ENCODE data around the gene MORN1.
A peak's percentile ranks its signal among the peaks of the same experiment; 100 is the strongest.
"Not testable (repeated sequence)": the region's sequence is repeated elsewhere in the genome, so short reads cannot be mapped to it uniquely, and the experiment has no call there.

The MORN1 gene

DNA sequence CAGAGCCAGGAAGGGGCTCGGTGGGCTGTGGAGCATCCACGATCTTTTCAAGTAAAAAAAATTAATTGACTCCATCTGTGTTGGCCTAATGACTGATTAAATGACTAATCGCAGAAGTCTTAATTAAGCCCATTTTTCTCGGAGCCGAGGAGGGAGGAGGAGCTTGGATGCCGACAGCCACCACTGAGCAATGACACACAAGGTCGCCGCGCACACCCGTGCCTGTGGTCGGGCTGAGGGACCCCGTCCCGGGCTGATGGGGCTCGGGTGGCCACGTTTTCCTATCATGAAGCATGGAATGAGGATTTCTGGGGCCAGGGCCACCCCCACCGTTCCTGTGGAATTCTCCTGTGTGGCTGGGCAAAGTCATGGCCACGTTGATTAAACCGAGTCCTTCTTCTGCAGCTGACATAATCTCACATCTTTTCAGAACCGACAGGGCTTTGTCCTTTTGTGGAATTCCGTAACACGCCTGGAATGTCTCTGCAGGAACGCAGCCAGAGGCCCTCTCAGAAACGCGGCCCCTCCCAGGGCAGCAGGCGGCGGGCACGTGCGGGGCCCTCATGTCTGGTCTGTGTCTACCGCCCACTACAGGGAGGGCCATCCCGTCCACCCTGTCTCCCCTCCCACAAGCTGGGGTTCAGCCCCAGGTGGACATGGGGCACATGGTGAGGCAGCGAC lies 60.7 kb downstream of the MORN1 start:
- Mint-ChIP-seq H3K4me3 (no peak overlapping the region), H3K27ac (no peak overlapping the region), H3K36me3 (ENCODE audit: low read depth) (no peaks in the 10 kb centered on the region), H3K27me3 (ENCODE audit: low read depth) (no peaks in the 10 kb centered on the region), H3K4me1 (ENCODE audit: low read depth) (no peaks in the 10 kb centered on the region), H3K9me3 (no peaks in the 10 kb centered on the region)

DNA sequence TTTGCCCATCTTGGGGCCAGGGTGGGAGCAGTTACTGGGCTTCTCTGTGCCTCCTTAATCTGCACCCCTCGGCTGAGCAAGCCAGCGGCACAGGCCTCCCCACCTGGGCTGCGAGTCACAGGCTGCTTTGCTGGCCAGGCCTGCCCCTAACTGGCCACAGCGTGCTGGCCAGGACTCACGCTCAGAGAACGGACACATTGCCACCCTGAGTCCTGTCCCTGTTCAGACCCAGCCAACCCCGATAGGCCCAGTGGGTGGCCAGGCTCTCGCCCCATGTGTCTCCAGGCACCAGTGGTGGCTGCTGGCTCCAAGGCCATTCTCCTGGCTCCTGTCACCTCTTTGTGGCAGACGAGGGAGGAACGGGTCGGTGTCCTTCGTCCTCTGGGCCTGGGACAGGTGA lies 61.3 kb downstream of the MORN1 start:
- H3K4me1 Mint-ChIP-seq (ENCODE audit: low read depth): no peaks in the 10 kb centered on the region
- peaks cover 1% of the 10 kb centered on the region for H3K36me3 Mint-ChIP-seq (ENCODE audit: low read depth)
- no peak overlapping the region for H3K27ac Mint-ChIP-seq
- no peaks in the 10 kb centered on the region for H3K27me3 Mint-ChIP-seq (ENCODE audit: low read depth)
- peaks cover 3% of the 10 kb centered on the region for H3K9me3 Mint-ChIP-seq
- no peak overlapping the region for H3K4me3 Mint-ChIP-seq

GRCh38 chr1:2328676-2329455 lies 62.5 kb downstream of the MORN1 start:
- H3K9me3 Mint-ChIP-seq: peaks cover 4% of the 10 kb centered on the region
- H3K27me3 Mint-ChIP-seq (ENCODE audit: low read depth): no peaks in the 10 kb centered on the region
- no peak overlapping the region for H3K27ac Mint-ChIP-seq
- peaks cover 2% of the 10 kb centered on the region for H3K36me3 Mint-ChIP-seq (ENCODE audit: low read depth)
- no peaks in the 10 kb centered on the region for H3K4me1 Mint-ChIP-seq (ENCODE audit: low read depth)
- no peak overlapping the region for H3K4me3 Mint-ChIP-seq

DNA sequence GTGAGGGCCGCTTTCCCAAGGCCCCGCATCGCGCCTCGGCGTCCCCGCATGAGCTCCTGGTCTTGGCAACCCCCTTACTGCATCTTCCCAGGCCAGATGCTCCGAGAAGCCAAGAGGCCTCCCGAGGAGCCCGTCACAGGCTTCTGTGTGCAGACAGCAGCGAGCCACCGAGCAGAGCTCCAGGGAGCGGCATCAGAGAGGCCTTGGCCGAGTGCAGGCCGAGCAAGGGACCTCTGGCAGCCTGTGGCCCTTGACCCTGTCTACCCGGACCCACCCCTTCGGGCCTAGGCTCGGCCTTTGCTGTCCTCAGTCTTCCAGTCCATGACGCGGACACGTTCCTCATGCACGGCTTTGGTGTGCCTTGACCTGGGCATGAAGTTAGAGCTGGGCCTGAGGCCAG lies 63.5 kb downstream of the MORN1 start:
- H3K4me3 Mint-ChIP-seq: no peak overlapping the region
- H3K4me1 Mint-ChIP-seq (ENCODE audit: low read depth): no peaks in the 10 kb centered on the region
- peaks cover 2% of the 10 kb centered on the region for H3K36me3 Mint-ChIP-seq (ENCODE audit: low read depth)
- peaks cover 4% of the 10 kb centered on the region for H3K9me3 Mint-ChIP-seq
- H3K27ac Mint-ChIP-seq: no peak overlapping the region
- H3K27me3 Mint-ChIP-seq (ENCODE audit: low read depth): no peaks in the 10 kb centered on the region

GRCh38 chr1:2327162-2327561 lies 64.2 kb downstream of the MORN1 start:
- H3K36me3 Mint-ChIP-seq (ENCODE audit: low read depth); H3K27ac Mint-ChIP-seq; H3K27me3 Mint-ChIP-seq (ENCODE audit: low read depth); H3K4me3 Mint-ChIP-seq; H3K9me3 Mint-ChIP-seq; H3K4me1 Mint-ChIP-seq (ENCODE audit: low read depth): not testable (repeated sequence)

DNA sequence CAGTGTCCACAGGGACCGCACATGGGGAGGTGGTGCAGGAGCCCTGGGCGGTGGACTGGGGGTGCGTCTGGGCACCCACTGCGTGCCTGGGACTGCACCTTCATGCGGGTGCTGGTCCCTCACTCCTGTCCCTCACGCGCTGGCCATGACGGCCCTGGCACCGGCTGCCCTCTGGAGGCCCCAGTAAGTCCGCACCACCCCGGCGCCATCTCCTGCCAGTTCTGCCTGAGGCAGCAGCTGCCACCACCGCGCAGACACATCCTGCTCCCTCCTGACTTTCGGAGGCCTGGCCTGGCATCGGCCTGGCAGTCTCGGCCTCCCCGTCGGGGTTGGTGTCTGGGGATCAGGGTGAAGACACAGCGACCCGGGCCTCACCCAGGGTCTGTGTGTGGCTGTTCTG lies 64.8 kb downstream of the MORN1 start:
- no peak overlapping the region for H3K4me3 Mint-ChIP-seq
- H3K36me3 Mint-ChIP-seq (ENCODE audit: low read depth): peaks cover 2% of the 10 kb centered on the region
- no peaks in the 10 kb centered on the region for H3K4me1 Mint-ChIP-seq (ENCODE audit: low read depth)
- H3K27ac Mint-ChIP-seq: no peak overlapping the region
- no peaks in the 10 kb centered on the region for H3K27me3 Mint-ChIP-seq (ENCODE audit: low read depth)
- peaks cover 4% of the 10 kb centered on the region for H3K9me3 Mint-ChIP-seq

DNA sequence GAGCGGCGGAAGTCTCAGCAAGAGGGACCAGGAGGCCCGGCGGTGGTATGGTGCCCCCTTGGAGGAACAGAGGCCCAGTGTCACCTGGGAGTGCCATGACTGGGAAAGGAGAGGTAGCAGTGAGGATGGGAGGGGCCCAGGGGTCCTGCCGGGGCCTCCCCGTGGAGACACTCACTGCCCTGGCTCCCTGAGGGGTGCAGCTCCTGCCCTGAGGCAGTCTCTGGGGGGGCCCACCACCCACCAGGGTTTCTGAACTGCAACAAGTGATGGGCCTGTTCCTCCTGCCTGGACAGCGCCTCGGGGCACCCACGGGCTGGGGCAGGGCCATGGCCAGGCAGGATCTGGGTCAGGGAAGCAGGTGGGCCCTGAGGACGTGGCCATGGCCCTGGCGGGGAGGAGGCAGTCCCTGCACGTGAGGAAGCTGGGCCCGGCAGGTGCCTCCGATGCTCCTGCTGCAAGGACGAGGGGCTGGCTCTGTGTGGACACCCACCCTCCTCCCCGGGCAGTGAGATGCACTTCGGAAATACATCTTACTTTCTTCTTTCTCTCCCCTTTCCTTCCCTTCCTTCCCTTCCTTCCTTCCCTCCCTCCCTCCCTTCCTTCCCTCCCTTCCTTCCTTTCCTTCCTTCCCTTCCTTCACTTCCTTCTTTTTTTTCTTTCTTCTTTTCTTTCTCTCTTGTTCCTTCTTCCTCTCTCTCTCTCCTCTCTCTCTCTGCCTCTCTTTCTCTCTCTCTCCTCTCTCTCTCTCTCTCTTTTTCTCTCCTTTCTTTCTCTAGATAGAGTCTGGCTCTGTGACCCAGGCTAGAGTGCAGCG lies 66.6 kb downstream of the MORN1 start:
- Mint-ChIP-seq H3K9me3 (peaks cover 4% of the 10 kb centered on the region), H3K4me1 (ENCODE audit: low read depth) (no peaks in the 10 kb centered on the region), H3K27ac (peak overlapping the region; percentile 49), H3K4me3 (no peak overlapping the region), H3K27me3 (ENCODE audit: low read depth) (no peaks in the 10 kb centered on the region), H3K36me3 (ENCODE audit: low read depth) (peaks cover 2% of the 10 kb centered on the region)

- H3K36me3 Mint-ChIP-seq (ENCODE audit: low read depth): peaks cover 2% of the 10 kb centered on the region
- H3K4me3 Mint-ChIP-seq: no peak overlapping the region
- H3K4me1 Mint-ChIP-seq (ENCODE audit: low read depth): no peaks in the 10 kb centered on the region
- H3K27me3 Mint-ChIP-seq (ENCODE audit: low read depth): no peaks in the 10 kb centered on the region
- no peak overlapping the region for H3K27ac Mint-ChIP-seq
- peaks cover 4% of the 10 kb centered on the region for H3K9me3 Mint-ChIP-seq
These were observed 67.8 kb downstream of the MORN1 start for GRCh38 chr1:2323451-2323974.

DNA sequence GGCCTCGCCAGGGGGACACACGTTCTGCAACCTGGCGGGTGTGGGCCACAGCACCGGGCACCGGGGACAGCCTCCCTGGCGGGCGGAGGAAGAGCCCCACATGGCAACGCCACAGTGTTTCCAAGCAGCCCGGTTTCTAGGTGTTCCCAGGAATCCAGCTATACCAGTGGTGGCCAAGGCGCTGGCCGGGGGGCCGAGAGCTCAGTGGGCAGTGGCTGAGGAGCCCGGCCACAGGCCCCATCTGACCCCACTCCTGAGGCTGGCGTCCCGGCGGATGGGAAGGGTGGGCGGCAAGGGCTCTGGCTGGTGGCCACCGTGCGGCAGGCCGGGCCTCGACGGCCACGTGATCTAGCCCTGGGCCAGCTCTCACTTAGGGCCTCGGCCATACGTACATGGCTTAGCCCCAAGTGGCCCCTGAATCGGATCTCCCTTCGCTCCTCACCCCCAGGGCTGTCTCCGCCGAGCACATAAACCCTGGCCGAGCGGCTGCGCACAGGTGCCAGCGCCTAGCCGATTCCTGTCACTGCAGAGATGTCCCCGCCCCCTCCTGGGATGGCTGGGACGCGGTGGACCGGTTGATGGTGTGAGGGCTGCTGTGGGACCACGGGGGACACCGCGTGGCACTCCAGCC lies 68.7 kb downstream of the MORN1 start:
- no peak overlapping the region for H3K27ac Mint-ChIP-seq
- no peaks in the 10 kb centered on the region for H3K4me1 Mint-ChIP-seq (ENCODE audit: low read depth)
- H3K9me3 Mint-ChIP-seq: peaks cover 4% of the 10 kb centered on the region
- H3K4me3 Mint-ChIP-seq: no peak overlapping the region
- no peaks in the 10 kb centered on the region for H3K27me3 Mint-ChIP-seq (ENCODE audit: low read depth)
- H3K36me3 Mint-ChIP-seq (ENCODE audit: low read depth): peaks cover 2% of the 10 kb centered on the region

DNA sequence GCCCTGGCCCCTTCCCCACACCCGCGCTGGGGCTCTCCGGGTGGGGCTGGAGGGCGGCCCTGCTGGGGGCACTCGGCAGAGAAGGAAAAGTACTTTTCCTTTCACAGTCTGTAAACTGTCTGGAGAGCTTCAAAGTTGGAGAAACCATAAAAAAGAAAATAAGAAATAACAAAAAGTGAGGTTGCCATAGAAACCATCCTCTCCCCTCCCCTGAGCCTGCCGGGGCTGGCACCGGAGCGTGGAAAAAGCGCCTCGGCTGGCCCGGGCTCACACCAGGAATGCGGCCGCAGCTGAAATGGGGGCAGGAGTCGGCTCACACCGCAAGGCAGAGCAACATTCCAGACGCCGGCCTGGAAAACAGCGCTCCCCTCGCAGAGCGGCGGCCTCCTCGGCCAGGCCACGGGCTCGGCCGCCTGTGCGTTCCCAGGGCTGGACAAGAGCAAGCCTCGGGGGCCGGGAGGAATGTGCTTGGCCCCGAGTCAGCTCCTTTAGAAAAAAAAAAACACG lies 69.2 kb downstream of the MORN1 start:
- Mint-ChIP-seq H3K4me1 (ENCODE audit: low read depth) (no peaks in the 10 kb centered on the region), H3K9me3 (peaks cover 4% of the 10 kb centered on the region), H3K36me3 (ENCODE audit: low read depth) (peaks cover 2% of the 10 kb centered on the region), H3K27me3 (ENCODE audit: low read depth) (no peaks in the 10 kb centered on the region), H3K27ac (no peak overlapping the region), H3K4me3 (no peak overlapping the region)

GRCh38 chr1:2320760-2321667 lies 70.3 kb downstream of the MORN1 start:
- H3K4me1 Mint-ChIP-seq (ENCODE audit: low read depth): no peaks in the 10 kb centered on the region
- no peaks in the 10 kb centered on the region for H3K27me3 Mint-ChIP-seq (ENCODE audit: low read depth)
- no peak overlapping the region for H3K27ac Mint-ChIP-seq
- peaks cover 2% of the 10 kb centered on the region for H3K36me3 Mint-ChIP-seq (ENCODE audit: low read depth)
- H3K4me3 Mint-ChIP-seq: no peak overlapping the region
- peaks cover 4% of the 10 kb centered on the region for H3K9me3 Mint-ChIP-seq

- Mint-ChIP-seq H3K4me3 (no peak overlapping the region), H3K27me3 (ENCODE audit: low read depth) (no peaks in the 10 kb centered on the region), H3K4me1 (ENCODE audit: low read depth) (no peaks in the 10 kb centered on the region), H3K27ac (no peak overlapping the region), H3K36me3 (ENCODE audit: low read depth) (peaks cover under 1% of the 10 kb centered on the region), H3K9me3 (peaks cover 1% of the 10 kb centered on the region)
These were observed 71.3 kb downstream of the MORN1 start for GRCh38 chr1:2320006-2320405.

- Mint-ChIP-seq H3K9me3 (no peaks in the 10 kb centered on the region), H3K36me3 (ENCODE audit: low read depth) (no peaks in the 10 kb centered on the region), H3K4me3 (no peak overlapping the region), H3K27ac (no peak overlapping the region), H3K4me1 (ENCODE audit: low read depth) (no peaks in the 10 kb centered on the region), H3K27me3 (ENCODE audit: low read depth) (no peaks in the 10 kb centered on the region)
These were observed 72.1 kb downstream of the MORN1 start for GRCh38 chr1:2319291-2319690.

All from T-helper 1 cell treated with Interleukin-12 subunit alpha and Interleukin-12 subunit beta and Interleukin-4 antibody, amounts not matched to agents 30 μg/mL and 1 μg/mL, for 36 hours (primary cell).